Measurements from ENCODE around the gene FGD3.

- TF ChIP-seq, protein P1, sequence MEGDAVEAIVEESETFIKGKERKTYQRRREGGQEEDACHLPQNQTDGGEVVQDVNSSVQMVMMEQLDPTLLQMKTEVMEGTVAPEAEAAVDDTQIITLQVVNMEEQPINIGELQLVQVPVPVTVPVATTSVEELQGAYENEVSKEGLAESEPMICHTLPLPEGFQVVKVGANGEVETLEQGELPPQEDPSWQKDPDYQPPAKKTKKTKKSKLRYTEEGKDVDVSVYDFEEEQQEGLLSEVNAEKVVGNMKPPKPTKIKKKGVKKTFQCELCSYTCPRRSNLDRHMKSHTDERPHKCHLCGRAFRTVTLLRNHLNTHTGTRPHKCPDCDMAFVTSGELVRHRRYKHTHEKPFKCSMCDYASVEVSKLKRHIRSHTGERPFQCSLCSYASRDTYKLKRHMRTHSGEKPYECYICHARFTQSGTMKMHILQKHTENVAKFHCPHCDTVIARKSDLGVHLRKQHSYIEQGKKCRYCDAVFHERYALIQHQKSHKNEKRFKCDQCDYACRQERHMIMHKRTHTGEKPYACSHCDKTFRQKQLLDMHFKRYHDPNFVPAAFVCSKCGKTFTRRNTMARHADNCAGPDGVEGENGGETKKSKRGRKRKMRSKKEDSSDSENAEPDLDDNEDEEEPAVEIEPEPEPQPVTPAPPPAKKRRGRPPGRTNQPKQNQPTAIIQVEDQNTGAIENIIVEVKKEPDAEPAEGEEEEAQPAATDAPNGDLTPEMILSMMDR (conservative IDR thresholded peaks at IDR 0.05 in 1 of 2, IDR thresholded peaks at IDR 0.05 in 1 of 2; ENCODE audit: low read depth in 1 of 2, low read length in 2 of 2), result no peak
- no peak for TF ChIP-seq EZH2 (IDR thresholded peaks at IDR 0.05; ENCODE audit: low read length, missing control alignments)
Measured at GRCh38 chr9:92992549-92992948, 45.2 kb downstream of the FGD3 start.

All from fibroblast of lung (primary cell).